Activated T-cell treated with anti-CD3 and anti-CD28 coated beads for 4 hours (primary cell): ENCODE data around the gene TLN1.

Experiments
- DNase-seq: peaks from one replicate; pipeline ENCODE4 v3.0.0-alpha.2; 2020

TLN1 gene, protein sequence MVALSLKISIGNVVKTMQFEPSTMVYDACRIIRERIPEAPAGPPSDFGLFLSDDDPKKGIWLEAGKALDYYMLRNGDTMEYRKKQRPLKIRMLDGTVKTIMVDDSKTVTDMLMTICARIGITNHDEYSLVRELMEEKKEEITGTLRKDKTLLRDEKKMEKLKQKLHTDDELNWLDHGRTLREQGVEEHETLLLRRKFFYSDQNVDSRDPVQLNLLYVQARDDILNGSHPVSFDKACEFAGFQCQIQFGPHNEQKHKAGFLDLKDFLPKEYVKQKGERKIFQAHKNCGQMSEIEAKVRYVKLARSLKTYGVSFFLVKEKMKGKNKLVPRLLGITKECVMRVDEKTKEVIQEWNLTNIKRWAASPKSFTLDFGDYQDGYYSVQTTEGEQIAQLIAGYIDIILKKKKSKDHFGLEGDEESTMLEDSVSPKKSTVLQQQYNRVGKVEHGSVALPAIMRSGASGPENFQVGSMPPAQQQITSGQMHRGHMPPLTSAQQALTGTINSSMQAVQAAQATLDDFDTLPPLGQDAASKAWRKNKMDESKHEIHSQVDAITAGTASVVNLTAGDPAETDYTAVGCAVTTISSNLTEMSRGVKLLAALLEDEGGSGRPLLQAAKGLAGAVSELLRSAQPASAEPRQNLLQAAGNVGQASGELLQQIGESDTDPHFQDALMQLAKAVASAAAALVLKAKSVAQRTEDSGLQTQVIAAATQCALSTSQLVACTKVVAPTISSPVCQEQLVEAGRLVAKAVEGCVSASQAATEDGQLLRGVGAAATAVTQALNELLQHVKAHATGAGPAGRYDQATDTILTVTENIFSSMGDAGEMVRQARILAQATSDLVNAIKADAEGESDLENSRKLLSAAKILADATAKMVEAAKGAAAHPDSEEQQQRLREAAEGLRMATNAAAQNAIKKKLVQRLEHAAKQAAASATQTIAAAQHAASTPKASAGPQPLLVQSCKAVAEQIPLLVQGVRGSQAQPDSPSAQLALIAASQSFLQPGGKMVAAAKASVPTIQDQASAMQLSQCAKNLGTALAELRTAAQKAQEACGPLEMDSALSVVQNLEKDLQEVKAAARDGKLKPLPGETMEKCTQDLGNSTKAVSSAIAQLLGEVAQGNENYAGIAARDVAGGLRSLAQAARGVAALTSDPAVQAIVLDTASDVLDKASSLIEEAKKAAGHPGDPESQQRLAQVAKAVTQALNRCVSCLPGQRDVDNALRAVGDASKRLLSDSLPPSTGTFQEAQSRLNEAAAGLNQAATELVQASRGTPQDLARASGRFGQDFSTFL (N-terminal part only)

DNA sequence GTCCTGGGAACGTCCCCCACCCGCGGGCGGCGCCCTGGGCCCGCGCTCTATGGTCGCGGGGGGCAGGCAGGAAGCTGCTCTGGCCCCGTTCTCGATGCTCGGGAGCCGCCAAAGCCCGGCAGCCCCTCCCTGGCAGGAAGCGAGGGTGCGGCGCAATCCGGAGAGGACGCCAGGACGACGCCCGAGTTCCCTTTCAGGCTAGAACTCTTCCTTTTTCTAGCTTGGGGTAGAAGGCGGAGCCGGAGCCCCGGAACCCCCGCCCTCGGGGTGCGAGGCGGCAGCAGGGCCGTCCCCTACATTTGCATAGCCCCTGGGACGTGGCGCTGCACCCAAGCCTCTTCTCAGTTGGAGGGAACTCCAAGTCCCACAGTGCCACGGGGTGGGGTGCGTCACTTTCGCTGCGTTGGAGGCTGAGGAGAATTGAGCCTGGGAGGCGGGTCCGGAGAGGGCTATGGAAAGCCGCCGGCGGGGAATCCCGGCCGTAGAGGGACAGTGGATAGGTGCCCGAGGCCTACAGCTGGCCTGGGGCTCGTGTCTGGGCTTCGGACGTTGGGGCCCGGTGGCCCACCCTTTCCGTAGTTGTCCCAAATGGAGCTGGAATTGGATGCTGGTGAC, at the start of gene TLN1, which contains the start of gene CREB3:
TLN1 (minus strand) TSS at position 11 of the 615 bp plus-strand sequence. CDS start 6,501 bp downstream, outside the sequence.
CREB3 (plus strand) TSS at position 482 of the 615 bp plus-strand sequence; CDS start at position 589, 107 bp downstream.
- peak; percentile 90 for DNase-seq

DNA sequence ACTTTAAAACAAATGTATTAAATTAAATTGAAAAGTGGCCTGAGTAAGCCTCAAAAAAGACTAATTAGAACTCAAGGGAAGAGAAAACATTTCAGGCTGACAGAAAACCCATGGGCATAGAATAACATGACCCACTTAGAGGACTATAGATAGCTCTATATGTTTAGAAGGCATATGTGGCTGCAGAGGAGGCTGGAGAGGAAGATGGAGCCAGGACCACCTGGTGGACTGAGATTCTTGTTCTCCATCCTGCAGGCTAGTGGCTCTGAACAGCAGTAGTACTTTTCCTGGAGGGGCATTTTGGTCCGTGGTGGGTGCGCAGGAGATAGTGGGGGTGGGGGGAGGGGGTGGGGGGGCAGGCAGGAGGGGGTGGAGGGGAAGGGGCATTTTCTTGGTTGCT, 49.1 kb upstream of the TLN1 start:
- DNase-seq, result no peak

DNA sequence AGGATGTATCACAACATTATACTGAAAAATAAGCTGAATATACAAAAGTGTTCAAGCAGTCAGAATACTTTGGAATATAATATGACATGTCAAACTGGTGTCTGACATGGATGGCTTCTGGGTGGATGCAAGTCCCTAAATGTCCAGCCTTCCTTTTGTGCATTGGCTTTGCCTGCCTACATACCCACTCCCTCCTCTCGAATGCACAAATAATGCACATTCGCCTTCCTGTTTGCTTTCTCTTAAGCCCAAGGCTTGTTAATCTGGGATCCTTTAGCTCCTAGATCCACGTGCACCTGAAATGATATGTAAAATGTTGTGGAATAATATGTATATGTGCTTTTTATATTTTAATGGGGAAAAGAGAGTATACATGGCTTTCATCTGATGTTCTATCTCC, 46.5 kb upstream of the TLN1 start:
- DNase-seq, result no peak

DNA sequence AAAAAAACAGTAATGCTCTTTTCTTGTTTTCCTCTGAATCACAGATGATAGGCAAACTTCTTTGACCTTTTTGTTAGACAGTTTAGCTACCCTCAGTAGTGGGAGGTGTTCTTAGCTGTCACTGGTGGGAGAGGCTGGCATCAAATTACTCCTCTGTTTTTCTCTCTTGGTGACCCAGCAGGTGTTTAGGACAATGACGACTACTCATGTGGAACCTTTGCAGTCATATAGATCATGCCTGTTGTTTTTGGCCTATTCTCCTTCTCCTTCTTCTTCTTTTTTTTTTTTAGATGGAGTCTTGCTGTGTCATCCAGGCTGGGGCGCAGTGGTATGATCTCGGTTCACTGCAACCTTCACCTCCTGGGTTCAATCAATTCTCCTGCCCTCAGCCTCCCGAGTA, 44.0 kb upstream of the TLN1 start:
- DNase-seq, result no peak

DNA sequence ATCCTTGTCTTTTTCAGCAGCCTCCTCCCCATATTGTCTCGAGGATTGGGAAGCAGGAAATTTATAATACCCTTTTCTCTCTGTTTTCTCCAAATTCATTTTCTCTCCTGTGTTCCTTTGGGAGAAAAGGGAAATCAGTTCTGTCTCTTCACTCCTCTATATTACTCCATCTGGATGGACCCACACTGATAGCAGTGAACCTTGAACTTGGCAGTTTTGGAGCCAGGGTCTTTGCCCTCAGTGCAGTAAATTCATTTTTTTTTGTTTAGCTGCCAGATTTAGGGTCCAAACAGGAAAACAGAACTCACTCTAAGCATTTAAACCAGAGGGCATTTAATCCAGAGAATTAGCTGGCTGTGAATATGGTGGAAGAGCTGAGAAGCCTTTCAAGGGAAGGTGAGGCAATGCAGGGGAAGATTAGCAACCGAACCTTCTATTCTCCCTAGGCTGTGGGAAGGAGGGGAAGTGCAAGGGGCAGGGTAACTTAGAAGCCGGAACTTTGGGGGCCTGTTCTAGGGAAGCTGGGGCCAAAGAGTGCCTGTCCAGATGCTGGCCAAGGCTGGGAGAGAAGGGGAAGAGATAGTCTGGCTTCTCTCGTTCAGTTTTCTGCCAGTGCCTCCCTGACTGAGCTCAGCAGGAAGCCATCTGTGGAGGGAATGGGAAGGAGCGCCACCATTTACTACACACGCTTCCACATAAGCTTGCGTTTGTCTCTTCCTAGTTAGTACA, 43.1 kb upstream of the TLN1 start:
- DNase-seq, result no peak

DNA sequence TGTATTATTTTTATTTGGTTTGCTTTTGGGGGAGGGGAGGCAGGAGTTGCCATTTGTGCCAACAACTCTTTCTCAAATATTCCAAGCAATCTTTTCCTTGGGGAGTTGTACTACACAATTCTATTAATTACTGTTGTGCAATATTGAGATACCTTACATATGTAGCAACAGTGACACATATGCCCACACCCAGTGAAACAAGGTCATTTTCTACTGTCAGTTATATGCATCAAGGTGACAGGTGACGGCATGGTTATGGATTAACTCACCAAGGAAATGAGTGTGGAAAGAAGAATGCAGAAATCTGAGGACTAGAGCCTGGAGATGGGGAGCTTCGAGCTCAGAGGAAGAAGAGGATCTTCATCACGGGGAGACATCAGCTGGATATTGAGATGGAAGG, 39.9 kb upstream of the TLN1 start:
- no peak for DNase-seq

DNA sequence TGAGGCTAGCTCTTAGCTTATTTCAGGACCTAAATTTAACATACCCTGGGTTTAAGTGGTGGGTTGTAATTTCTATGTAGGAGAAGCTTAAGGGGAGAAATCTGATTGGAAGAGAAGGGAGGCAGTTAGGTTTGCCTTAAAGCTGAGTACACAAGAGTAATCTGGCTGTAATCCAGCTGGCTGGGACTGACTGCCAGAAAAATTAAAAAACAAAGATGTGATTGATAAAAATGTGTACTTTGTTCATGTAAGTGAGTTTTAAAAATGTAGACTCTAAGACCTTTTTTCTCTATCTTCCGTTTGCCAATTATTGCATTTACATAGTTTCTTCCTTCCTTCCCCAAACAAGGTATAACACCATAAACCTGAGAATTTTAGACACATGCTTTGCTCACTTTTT, 39.5 kb upstream of the TLN1 start:
- DNase-seq, result no peak

DNA sequence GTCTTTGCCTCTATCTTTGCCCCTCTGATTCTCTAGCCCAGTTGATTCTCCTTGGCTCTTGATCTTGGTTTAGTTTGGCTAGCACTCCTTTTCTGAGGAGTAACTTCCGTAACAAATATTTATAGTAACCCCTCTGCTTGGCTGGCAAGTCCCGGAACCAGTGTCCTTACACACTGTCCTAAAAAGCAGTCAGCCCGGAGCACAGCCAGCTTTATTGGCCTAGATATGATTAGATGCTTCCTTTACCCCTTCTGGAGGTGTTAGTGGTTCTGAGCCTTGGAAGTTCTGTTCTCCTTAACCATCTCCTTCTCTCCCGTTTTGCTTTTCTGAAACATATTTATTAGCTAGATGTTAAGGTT, 39.1 kb upstream of the TLN1 start:
- no peak for DNase-seq

DNA sequence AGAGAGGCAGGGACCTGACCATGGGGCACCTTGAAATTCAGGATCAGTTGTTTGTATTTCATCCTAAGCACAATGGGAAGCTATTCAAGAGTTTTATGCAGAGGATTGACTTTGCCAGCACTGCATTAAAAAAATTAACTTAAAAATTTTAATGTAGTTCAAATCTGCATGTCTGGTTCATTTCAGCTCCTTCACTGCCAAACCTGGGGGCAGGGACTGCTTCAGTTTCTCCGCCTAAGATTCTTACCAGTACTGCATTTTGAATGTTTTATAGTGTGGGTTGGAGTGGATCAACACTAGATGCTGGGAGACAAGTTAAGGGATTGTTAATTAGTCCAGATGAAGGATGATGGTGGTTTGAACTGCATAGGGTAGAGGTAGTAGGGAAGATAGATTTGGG, 37.8 kb upstream of the TLN1 start:
- no peak for DNase-seq

DNA sequence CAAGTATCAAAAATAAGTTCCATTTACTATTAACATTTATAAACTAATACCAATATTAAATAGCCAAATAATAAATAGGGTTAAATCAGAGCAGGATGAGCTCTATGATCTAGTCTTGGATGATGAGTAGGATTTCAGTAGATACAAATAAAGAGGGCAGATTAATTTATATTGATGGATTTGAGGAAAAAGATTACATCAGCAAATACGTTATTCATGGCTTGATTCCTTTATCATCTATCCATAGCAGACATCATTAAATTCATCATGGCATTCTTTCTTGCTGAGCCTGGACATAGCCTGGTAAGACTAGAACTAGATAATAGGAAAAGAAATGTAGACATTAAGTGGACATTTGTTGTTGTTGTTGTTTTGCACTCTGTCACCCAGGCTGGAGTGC, 35.5 kb upstream of the TLN1 start:
- DNase-seq, result no peak

DNA sequence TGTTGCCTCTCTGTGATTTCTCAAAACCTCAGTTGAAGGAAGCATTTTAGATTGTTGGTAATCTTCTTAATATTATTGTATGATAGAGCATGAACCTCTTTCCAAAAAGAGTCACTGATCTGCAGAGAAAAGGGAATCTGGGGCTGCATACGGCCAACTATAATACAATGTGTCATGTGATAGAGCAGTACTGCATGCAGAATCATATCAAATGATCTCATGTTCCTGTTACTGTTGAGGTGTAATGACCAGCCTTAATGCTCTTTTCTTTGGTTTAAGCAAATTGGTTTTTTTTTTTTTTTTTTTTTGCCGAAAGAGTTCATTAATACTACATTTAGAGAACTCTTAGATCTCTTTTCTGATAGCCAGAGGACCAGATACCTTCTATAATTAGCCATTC, 35.0 kb upstream of the TLN1 start:
- DNase-seq, result no peak

DNA sequence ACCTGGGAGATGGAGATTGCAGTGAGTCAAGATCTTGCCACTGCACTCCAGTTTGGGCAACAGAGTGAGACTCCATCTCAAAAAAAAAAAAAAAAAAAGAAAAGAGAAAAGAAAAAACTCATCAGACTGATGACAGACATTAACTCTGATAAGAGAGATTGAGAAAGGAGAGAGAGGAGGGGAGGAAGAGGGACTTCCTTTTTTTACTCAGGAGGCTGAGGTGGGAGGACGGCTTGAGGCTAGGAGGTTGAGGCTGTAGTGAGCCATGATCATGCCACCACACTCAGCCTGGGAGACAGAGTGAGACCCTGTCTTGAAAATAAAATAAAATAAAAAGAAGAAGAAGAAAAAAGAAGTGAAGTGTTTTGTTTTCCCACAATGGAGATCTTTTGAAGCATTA, 31.8 kb upstream of the TLN1 start:
- DNase-seq, result no peak

DNA sequence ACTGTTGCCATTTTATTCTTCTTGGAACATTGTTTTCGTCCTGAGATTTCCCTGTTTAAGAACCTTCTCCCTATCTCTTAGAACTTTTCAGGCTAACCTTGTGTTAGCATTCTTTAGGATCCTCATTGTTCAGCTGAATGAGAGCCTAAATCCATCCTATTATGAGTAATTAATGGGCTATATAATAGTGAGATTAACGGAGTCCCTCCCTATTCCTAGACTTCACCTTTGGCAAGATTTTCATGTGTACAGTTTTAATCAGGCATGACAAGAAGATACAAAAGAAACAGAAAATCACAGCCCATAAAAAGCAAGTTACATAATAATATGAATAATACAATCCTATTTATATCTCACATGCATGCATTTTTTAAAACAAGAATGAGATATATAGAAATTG, 31.2 kb upstream of the TLN1 start:
- no peak for DNase-seq

DNA sequence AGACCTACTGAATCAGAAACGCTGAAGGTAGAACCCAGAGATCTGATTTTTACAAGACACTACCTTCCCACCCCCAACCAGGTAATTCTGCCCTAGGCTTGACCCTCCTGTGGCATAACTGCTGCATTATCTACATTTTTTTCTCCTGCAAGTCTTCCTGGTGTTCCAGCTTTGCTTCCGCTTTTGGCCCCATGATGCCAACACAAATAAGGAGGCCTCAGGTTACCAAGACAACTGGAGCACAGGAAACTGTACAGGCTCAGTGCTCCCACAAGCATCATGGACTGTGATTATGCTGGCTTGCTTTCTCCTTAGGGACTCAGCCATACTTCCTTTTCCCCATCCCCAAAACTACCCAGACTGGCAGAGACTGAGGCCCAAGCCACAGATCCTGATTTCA, 28.7 kb upstream of the TLN1 start:
- DNase-seq, result no peak

DNA sequence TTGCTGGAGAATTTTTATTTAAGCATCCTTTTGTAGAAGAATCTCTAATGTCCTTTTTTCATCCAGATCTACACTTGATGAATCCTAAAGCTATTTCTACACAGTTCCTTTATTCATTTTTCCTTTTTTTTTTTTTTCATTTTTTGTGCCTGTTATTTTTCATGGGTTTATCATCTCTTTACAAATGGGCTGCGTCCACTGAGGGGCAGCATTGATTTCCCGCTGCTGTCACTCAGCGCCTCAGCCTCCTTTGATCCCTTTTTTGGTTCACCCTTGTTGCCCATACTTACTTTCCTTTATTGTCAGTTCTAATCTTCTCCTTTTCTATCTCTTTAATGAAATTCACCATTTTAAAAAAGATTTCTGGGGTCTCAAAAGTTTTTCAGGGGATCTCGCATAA, 27.8 kb upstream of the TLN1 start:
- DNase-seq, result no peak

DNA sequence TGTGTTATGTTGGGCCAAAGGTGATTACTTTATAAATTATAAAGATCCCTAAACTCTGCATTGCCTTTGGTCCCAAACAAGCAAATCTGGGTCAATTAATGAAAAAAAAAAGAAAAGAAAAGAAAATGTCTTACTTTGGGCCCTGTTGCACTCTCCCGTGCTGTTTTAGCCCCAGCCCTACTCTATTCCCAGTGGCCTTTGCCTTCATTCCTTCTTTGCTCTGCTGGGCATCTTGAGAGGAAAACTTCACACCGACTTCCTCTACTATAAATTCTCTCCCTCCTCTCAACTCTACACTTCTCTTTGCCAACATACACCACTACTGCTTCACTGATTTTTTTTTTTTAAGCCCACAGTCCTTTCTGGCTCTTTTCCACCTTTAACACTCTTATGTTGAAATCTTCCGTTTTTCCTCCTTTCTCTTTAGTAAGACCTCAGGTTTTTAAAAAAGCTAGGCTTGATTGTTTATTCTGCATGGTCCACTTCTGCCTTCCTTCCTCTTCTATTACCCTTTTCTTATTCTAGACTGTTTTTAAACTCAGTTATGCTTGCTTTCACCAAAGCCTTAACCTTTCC, 26.6 kb upstream of the TLN1 start:
- DNase-seq, result no peak

DNA sequence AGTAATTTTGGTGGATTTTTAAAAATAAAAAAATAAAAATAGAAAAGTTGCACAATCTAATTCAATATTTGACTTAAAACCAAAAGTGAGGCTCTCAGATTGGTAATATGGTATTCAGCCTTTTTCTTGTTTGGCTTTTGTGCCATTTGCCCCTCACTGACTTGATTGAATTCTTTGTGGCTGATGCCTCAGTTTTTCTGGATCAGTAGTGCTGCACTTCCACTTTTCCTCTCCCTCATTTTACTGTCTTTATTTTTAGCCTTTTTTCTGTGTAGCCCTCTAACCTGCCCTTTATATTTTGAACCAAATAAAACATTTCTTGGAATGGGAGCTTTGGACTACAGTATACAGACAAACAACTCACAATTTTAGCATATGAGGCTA, 25.9 kb upstream of the TLN1 start:
- DNase-seq, result no peak

DNA sequence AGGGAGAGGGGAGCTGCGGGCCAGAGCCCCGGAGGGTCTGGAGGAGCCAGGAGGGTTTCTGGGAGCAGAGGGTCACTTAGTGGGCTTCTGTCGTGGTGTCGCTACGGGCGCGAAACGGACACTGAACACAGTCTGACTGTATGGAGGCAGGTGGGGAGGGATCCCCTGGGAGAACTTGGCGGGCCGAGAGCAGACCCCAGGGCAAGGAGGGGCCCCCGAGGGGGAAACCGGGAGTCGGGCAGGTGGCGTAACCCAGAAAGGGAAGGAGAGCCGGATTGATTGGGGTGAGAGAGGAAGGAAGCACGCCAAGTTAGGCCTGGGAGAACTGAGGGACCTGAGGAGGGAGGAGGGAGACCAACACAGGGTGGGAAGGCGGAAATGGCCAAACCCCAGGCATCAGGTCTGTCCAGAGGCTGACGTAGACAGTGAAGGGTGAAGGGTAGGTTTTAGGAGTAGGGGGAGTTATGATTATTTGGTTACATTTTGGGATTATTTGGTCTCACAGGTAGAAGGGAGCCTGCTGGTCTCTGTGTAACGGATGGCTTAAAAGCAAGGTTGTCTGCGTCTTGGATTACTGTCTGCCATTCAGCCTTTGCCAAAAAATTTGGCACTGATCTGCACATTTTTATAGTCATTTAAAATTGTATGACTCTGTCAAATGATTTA, 25.4 kb upstream of the TLN1 start:
- DNase-seq, result no peak

DNA sequence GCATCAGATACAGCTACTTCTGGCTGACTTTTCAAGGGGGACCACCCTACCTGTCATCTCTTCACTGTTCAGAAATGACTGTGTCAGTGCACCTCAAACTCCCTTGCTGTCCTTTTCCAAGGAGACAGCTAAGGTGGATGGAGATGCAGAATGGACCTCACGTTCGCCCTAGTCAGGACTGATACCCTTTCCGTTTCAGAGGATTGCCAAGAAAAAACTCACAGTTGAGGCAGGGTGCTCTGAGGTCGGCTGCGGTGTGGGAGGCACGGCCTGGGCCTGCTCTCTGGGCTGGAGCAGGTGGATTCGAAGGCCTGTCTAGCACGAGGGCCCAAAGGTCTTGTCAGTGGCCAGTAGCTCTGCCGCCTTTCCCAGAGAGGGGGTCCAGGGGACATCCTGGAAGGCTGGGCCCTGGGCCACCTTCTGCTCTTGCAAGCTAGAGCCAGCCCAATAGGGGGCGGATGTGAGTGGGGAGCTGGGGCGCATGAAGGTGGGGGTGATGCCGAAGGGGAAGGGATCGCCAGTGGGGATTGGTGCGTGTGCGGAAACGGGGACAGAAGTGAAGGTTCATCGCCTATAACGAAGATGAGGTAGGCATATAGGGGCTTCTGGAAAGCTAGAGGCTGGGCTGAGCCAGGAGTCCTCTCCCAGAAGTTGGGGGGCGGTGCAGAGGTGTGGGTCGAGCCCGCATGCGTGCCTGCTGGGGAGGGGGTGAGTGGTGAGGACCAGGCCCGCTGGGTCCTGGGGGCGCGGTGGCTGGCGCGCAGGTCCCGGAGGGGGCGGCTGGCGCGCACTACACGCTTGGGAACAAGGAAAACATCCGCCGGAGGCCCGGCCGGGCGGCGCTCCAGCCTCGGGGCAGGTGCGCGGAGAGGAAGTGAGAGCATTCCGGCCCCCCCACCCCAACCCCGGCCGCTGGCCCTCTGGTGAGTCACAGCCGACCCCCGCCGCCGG, 24.6 kb upstream of the TLN1 start:
- peak; percentile 76 for DNase-seq

DNA sequence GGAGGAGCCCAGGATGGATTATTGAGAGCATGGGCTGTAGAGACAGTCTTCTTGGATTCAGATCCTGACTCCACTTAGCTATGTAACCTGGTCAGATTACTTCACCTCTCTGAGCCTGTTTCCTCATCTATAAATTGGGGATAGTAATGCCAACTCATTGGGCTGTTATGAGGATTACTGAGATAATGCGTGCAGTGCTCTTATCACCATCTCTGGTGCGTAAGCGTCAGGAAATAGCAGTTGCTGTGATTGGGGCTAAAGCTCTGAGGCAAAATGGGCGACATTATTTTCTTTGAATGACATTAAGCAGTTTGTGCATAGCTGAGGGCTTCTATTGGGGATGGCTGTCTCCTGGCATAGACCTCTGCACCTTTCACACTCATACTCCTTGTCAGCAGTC, 23.1 kb upstream of the TLN1 start:
- DNase-seq, result no peak
